ENCODE results near the gene PRAC2. TPM values are rescaled to one million over a fixed set of nuclear protein-coding genes. Genes with fewer than 3 reads are reported as not detected.
"Not testable (repeated sequence)": the region's sequence is repeated elsewhere in the genome, so short reads cannot be mapped to it uniquely, and the experiment has no call there.

The PRAC2 gene
- not detected for total RNA-seq

DNA sequence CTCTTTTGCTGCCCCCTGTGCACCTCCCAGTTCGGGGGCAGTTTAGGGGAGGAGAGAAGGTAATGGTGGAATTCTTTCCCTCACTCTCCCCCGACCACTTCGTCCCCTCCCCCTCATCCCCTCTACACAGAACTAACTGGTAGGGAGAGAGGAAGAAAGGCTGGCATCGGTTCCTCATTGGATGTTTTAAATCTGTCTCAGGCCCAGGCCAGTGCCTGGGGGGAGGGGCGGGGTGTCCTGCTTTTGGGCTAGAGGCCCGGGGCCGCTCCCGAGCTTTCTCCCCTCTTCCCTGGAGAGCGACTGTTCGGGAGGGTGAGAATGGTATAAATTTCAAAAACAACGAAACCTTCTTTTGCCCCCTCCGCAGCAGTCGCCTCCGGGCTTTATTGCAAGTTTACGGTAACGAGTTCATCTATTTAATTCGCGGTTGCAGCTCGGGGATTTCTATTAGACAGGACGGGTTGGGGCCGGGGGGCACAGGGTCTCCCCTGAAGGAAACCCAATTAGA, at the start of gene PRAC2:
PRAC2 (plus strand) TSS at position 271 of the 508 bp plus-strand sequence. CDS start 1,226 bp downstream, outside the sequence.
- Mint-ChIP-seq H3K4me1 (peaks cover 11% of the 10 kb centered on the region), H3K27ac (no peak within 1 kb of the TSS), H3K4me3 (peak within 1 kb of the TSS; percentile 50), H3K9me3 (no peaks in the 10 kb centered on the region), H3K27me3 (peaks cover 73% of the 10 kb centered on the region), H3K36me3 (ENCODE audit: low read depth) (peaks cover 6% of the 10 kb centered on the region)
- ATAC-seq (replicated peaks) = no peak

DNA sequence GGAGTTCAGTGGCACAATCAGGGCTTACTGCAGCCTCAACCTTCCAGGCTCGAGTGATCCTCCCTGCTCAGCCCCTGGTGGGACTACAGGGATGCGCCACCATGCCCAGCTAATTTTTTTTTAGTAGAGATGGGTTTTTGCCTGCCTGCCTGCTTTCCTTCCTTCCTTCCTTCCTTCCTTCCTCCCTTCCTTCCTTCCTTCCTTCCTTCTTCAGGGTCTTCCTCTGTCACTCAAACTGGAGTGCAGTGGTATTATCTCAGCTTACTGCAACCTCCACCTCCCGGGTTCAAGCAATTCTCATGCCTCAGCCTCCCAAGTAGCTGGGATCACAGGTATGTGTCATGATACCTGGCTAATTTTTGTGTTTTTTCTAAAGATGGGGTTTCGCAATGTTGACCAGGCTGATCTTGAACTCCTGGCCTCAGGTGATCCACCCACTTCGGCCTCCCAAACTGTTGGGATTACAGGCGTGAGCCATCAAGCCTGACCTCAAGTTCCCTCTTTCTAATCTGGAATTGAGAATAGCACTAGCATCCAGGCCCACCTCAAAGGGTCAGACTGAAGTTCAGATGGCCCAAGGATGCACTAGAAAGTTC, 45.9 kb upstream of the PRAC2 start:
- Mint-ChIP-seq H3K9me3 (no peaks in the 10 kb centered on the region), H3K27me3 (peaks cover 31% of the 10 kb centered on the region), H3K36me3 (ENCODE audit: low read depth) (no peaks in the 10 kb centered on the region), H3K4me3 (no peak overlapping the region), H3K27ac (no peak overlapping the region), H3K4me1 (no peaks in the 10 kb centered on the region)
- ATAC-seq (replicated peaks) = no peak

DNA sequence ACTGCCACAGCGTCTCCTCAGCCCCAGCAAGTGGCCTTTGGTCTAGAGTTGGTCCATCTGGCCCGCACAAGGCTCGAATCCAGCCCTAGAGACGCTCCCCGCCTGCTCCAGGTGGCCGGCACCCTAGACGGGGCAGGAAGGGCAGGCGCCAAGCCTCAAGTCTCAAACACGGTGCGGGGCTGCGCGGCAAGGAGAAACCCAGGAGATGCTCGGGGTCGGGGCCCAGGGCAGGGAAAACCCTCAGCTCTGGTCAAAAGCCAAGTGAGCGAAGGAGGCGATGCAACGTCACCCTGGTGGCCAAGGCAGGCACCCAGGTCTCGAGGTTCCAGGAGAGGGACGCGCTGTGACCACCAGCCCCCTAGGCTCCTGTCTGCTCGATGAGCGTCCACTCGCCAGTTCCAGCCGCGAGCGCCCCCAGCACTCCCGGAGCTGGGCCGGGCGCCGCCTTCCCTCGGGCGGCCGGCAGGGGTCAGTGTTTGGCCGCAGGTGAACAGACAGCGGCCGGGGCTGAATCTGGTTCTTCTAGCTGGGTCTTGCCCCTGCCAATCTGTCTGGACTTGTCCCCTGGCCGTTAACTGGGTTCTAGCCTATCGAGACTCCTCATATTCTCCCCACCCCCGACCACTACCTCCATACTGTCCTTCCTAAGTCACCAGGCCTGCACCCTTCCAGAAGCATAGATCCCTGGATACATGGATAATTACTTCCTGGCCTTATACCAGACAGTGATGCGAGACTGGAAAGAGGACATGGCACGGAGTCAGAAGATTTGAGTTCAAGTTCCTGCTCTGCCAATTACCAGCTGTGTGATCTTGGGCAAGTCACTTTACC, 44.6 kb upstream of the PRAC2 start:
- H3K36me3 Mint-ChIP-seq (ENCODE audit: low read depth) = no peaks in the 10 kb centered on the region
- ATAC-seq (replicated peaks) = peak; percentile 82
- H3K4me3 Mint-ChIP-seq = no peak overlapping the region
- H3K4me1 Mint-ChIP-seq = no peaks in the 10 kb centered on the region
- H3K27me3 Mint-ChIP-seq = peaks cover 33% of the 10 kb centered on the region
- no peaks in the 10 kb centered on the region for H3K9me3 Mint-ChIP-seq
- no peak overlapping the region for H3K27ac Mint-ChIP-seq

DNA sequence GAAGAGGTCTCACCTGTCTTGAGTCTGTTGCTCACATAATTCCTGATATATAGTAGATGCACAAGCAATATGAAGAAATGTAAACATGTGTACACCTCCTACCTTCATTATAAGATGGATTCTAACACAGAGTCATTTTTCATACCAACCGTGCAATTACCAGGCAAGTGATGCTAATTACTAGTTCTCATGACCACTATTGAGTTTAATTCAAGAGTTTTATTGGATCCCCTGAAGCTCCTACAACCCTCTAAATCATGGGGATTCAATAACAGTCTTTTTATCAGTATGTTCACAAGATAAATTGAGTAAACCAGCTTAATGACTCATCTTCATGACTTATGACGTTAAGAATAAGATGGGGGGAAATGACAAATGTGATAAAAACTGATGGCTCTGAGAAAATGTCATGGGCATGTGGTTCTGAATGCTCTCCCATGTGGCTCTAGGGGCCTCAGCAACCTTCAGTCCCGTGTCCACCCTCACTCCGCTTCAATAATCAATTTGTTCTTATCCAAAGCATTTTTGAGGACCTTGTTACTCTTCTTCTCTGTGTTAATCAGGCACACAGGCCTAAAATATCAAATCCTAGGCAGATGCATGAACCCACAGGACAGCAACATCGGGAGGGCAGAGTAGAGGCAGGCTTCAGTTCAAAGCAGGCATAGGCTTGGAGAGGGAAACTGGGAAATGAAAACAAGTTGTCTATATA, 43.4 kb upstream of the PRAC2 start:
- H3K9me3 Mint-ChIP-seq = no peaks in the 10 kb centered on the region
- no peak overlapping the region for H3K4me3 Mint-ChIP-seq
- no peaks in the 10 kb centered on the region for H3K4me1 Mint-ChIP-seq
- H3K36me3 Mint-ChIP-seq (ENCODE audit: low read depth) = no peaks in the 10 kb centered on the region
- no peak for ATAC-seq (replicated peaks)
- peaks cover 33% of the 10 kb centered on the region for H3K27me3 Mint-ChIP-seq
- no peak overlapping the region for H3K27ac Mint-ChIP-seq

DNA sequence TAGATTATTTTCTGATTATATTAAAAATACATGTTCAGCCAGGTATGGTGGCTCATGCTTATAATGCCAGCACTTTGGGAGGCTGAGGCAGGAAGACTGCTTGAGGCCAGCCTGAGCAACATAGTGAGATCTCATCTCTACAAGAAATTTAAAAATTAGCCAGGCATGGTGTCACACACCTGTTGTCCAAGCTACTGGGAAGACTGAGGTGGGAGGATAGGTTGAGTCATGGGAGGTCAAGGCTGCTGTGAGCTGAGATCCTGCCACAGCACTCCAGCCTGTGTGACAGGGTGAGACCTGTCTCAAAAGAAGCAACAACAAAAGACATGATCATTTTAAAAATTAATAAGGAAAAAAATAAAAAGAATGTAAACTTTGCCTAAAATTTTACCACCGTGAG, 41.4 kb upstream of the PRAC2 start:
- Mint-ChIP-seq H3K27ac (no peak overlapping the region), H3K27me3 (peaks cover 36% of the 10 kb centered on the region), H3K9me3 (no peaks in the 10 kb centered on the region), H3K4me3 (no peak overlapping the region), H3K4me1 (no peaks in the 10 kb centered on the region), H3K36me3 (ENCODE audit: low read depth) (no peaks in the 10 kb centered on the region)
- ATAC-seq (replicated peaks) = no peak

DNA sequence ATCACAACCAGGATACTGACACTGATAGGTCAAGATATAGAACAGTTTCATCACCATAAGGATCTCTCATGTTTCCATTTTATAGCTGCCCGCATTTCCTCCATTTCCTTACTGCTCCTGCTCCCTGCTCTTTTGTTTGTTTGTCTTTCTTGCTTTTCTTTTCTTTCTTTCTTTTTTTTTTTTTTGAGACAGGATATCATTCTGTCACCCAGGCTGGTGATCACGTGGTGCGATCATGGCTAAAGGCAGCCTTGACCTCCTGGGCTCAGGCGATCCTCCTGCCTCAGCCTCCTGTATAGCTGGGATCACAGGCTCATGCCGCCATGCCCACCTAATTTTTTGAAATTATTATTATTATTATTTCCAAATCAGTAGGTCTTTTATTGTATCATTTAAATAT, 32.3 kb upstream of the PRAC2 start:
- Mint-ChIP-seq H3K9me3 (no peaks in the 10 kb centered on the region), H3K4me1 (no peaks in the 10 kb centered on the region), H3K27ac (no peak overlapping the region), H3K4me3 (no peak overlapping the region), H3K36me3 (ENCODE audit: low read depth) (no peaks in the 10 kb centered on the region), H3K27me3 (peaks cover 16% of the 10 kb centered on the region)
- no peak for ATAC-seq (replicated peaks)

DNA sequence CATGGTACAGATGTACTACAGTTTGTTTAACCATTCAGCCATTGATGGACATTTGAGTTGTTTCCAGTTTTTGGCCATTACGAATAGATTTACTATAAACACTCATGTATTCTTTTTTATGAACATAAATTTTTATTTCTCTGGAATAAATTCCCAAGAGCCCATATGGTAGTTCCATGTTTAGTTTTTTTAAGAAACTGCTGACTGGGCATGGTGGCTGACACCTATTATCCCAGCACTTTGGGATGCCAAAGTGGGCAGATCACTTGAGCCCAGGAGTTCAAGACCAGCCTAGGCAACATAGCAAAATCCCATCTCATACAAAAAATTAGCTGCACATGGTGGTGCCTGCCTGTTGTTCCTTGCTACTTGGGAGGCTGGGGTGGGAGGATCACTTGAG, 30.9 kb upstream of the PRAC2 start:
- Mint-ChIP-seq H3K4me3 (no peak overlapping the region), H3K4me1 (no peaks in the 10 kb centered on the region), H3K27ac (no peak overlapping the region), H3K36me3 (ENCODE audit: low read depth) (no peaks in the 10 kb centered on the region), H3K9me3 (no peaks in the 10 kb centered on the region), H3K27me3 (peaks cover 23% of the 10 kb centered on the region)
- no peak for ATAC-seq (replicated peaks)

GRCh38 chr17:48693178-48693577, 29.8 kb upstream of the PRAC2 start:
- no peaks in the 10 kb centered on the region for H3K9me3 Mint-ChIP-seq
- H3K27ac Mint-ChIP-seq = no peak overlapping the region
- H3K4me1 Mint-ChIP-seq = no peaks in the 10 kb centered on the region
- ATAC-seq (replicated peaks) = no peak
- H3K36me3 Mint-ChIP-seq (ENCODE audit: low read depth) = no peaks in the 10 kb centered on the region
- peaks cover 30% of the 10 kb centered on the region for H3K27me3 Mint-ChIP-seq
- no peak overlapping the region for H3K4me3 Mint-ChIP-seq

- Mint-ChIP-seq H3K27ac (no peak overlapping the region), H3K27me3 (peaks cover 54% of the 10 kb centered on the region), H3K4me3 (no peak overlapping the region), H3K9me3 (no peaks in the 10 kb centered on the region), H3K36me3 (ENCODE audit: low read depth) (no peaks in the 10 kb centered on the region), H3K4me1 (no peaks in the 10 kb centered on the region)
- no peak for ATAC-seq (replicated peaks)
Measured at GRCh38 chr17:48701864-48702532, 21.0 kb upstream of the PRAC2 start.

- Mint-ChIP-seq H3K4me3 (no peak overlapping the region), H3K4me1 (no peaks in the 10 kb centered on the region), H3K9me3 (no peaks in the 10 kb centered on the region), H3K36me3 (ENCODE audit: low read depth) (no peaks in the 10 kb centered on the region), H3K27me3 (peaks cover 65% of the 10 kb centered on the region), H3K27ac (no peak overlapping the region)
- ATAC-seq (replicated peaks) = no peak
Measured at GRCh38 chr17:48704361-48705248, 18.4 kb upstream of the PRAC2 start.

DNA sequence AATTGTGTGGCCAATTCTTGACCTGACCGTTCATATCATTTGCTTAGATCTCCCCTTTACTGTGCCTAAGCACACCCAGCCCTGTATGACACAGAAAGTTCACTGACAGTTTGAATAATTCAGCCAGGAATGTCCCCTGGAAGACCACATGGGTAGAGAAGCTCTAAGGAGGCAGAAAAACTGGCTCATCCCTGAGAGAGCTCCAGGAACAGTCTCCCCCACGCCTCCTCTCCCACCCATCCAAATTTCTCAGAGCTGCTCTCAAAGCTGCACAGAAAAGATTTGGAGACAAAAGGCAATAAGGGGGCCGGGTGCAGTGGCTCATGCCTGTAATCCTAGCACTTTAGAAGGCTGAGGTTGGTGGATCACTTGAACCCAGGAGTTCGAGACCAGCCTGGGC, 11.9 kb upstream of the PRAC2 start:
- Mint-ChIP-seq H3K27me3 (peaks cover 55% of the 10 kb centered on the region), H3K4me3 (no peak overlapping the region), H3K4me1 (no peaks in the 10 kb centered on the region), H3K27ac (no peak overlapping the region), H3K36me3 (ENCODE audit: low read depth) (no peaks in the 10 kb centered on the region), H3K9me3 (no peaks in the 10 kb centered on the region)
- no peak for ATAC-seq (replicated peaks)

DNA sequence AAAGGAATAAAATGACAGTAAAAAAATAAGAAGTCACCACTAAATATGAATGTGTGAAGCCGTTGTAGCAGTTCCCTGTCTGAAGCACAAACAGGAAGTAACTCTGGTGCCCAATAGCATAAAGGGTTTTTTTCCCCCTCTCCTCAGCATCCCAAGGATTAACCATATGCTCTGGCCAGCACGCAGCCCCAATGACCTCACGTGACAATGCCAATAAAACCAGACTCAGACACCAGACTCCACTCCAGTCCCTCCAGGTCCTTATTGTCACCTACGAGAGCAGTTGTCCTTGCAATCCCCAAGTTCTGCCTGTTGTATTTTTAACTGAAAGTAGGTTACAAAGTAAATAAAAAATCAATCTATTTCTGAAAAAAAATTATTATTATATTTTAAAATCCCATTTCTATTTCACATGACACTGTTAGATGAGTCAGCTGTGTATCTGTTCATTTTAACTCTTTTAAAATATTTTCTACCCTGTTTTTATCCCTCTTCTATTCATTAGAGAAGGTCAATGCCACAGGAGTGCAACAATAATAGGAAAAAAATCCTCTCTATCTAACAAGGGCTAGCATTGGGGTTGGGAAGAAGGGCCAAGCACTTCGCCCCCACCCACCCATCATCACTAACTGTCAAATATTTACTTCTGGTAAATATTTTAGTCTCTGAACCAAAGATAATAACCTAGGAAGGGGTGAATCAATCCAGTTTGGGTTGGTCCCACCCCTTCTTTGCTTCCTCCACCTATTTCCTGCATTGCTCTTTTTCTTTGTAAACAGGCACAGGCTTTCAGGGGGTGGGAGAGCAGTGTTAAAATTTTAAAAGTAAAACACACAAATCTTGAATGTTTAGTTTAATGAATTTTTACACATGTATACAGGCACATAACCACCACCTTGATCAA, 7.2 kb upstream of the PRAC2 start:
- Mint-ChIP-seq H3K4me3 (no peak overlapping the region), H3K27me3 (peaks cover 48% of the 10 kb centered on the region), H3K27ac (no peak overlapping the region), H3K9me3 (no peaks in the 10 kb centered on the region), H3K36me3 (ENCODE audit: low read depth) (peaks cover 4% of the 10 kb centered on the region), H3K4me1 (peaks cover 4% of the 10 kb centered on the region)
- no peak for ATAC-seq (replicated peaks)

- H3K27ac Mint-ChIP-seq; H3K4me3 Mint-ChIP-seq; H3K9me3 Mint-ChIP-seq; H3K4me1 Mint-ChIP-seq; H3K36me3 Mint-ChIP-seq (ENCODE audit: low read depth); ATAC-seq (replicated peaks): not testable (repeated sequence)
- H3K27me3 Mint-ChIP-seq = peaks cover 48% of the 10 kb centered on the region
Measured at GRCh38 chr17:48716549-48716948, 6.4 kb upstream of the PRAC2 start.
